IPS-20b (cell line): ENCODE data around the gene DEFB131A.
"Not testable (repeated sequence)": the region's sequence is repeated elsewhere in the genome, so short reads cannot be mapped to it uniquely, and the experiment has no call there.

Experiments used
- H3K27ac ChIP-seq: one replicate; pipeline ENCODE4 v1.5.1; 2013; ENCODE audit warnings: low read length
- H3K27me3 ChIP-seq: 2 replicates; pipeline ENCODE4 v1.6.1; 2013; ENCODE audit warnings: mild to moderate bottlenecking, low read length, inconsistent platforms; ENCODE audit not compliant: insufficient read depth
- H3K36me3 ChIP-seq: 2 replicates; pipeline ENCODE4 v1.6.1; 2013; ENCODE audit warnings: low read depth, mild to moderate bottlenecking, inconsistent platforms, low read length, moderate library complexity; ENCODE audit not compliant: insufficient read depth
- H3K4me1 ChIP-seq: 2 replicates; pipeline ENCODE4 v1.6.1; 2013; ENCODE audit warnings: mild to moderate bottlenecking, control low read depth, inconsistent platforms, low read length, moderate library complexity; ENCODE audit not compliant: insufficient read depth
- H3K4me3 ChIP-seq: 2 replicates; pipeline ENCODE4 v1.5.1; 2013; ENCODE audit warnings: mild to moderate bottlenecking, low read length, inconsistent platforms
- H3K9ac ChIP-seq: 2 replicates; pipeline ENCODE4 v1.6.1; 2013; ENCODE audit warnings: low read depth, mild to moderate bottlenecking, inconsistent platforms, low read length, moderate library complexity
- H3K9me3 ChIP-seq: 2 replicates; pipeline ENCODE4 v1.6.1; 2013; ENCODE audit warnings: mild to moderate bottlenecking, low read depth, low read length, inconsistent platforms; ENCODE audit not compliant: insufficient read depth

Gene DEFB131A

DNA sequence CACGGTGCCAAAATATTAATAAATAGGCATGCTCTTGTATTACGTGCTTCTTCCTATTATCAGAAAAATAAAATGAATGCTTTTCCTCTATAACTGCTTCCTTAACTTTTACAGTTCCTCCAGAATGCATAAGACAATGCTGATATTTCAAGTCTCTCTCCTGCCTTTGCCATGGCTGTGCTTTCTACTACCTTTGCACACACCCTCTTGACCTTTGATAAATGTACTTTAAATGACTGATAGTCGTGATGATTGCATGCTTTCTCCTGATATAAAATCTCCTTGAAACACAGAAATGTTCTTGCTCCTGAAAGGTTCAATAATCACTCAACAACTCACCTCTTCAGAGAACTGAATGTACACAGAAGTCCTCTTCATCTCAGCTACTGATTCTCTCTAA, at the start of gene DEFB131A:
TSS of gene DEFB131A (plus strand) at position 301 of the 400 bp plus-strand sequence. CDS start 120 bp downstream, outside the sequence.
- H3K27me3 ChIP-seq, H3K4me1 ChIP-seq, H3K9me3 ChIP-seq, H3K9ac ChIP-seq, H3K36me3 ChIP-seq, H3K4me3 ChIP-seq, H3K27ac ChIP-seq: not testable (repeated sequence)

- not testable (repeated sequence) for H3K27ac ChIP-seq, H3K9me3 ChIP-seq, H3K9ac ChIP-seq, H3K4me1 ChIP-seq, H3K36me3 ChIP-seq, H3K4me3 ChIP-seq, H3K27me3 ChIP-seq
Measured at GRCh38 chr4:9405774-9406173, 38.4 kb upstream of the DEFB131A start.

DNA sequence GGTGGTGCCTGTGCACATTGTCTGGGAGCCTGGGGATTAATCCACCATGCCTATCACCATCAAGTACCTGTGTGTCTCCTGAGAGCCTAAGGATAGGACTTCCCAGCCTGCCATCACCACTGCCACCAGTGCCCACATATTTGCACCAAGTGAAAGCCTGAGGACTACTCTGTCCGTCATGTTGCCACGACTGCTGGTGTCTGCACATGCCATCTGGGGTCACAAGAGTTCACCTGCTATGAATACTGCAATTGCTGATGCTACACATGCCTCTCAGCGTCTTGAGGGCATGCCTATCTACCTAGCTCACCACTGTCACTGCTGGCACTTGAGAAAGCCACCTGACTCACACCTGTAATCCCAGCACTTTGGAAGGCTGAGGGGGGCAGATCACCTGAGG, 37.7 kb upstream of the DEFB131A start:
- H3K27me3 ChIP-seq, H3K4me1 ChIP-seq, H3K9ac ChIP-seq, H3K27ac ChIP-seq, H3K4me3 ChIP-seq, H3K9me3 ChIP-seq, H3K36me3 ChIP-seq: not testable (repeated sequence)

DNA sequence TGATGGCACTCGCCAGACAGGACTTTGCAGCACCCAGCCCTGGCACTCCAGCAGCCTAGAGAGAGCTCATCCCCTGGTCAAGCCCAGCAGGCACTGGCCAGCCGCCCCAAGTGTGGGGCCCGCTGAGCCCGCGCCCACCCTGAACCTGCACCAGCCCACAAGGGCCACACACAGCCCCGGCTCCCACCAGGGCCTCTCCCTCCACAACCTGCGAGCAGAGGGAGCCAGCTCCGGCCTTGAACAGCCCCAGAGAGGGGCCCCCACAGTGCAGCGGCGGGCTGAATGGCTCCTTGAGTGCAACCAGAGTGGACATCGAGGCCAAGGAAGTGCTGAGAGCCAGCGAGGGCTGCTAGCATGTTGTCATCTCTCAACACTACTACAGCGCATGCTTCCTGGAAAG, 34.4 kb upstream of the DEFB131A start:
- H3K4me3 ChIP-seq = no peak overlapping the region
- H3K4me1 ChIP-seq = no peaks in the 10 kb centered on the region
- H3K9ac ChIP-seq = no peak overlapping the region
- peaks cover 4% of the 10 kb centered on the region; the same call in 1 of the 2 replicates for H3K9me3 ChIP-seq
- no peak overlapping the region for H3K27ac ChIP-seq
- H3K27me3 ChIP-seq = no peaks in the 10 kb centered on the region
- no peaks in the 10 kb centered on the region for H3K36me3 ChIP-seq

DNA sequence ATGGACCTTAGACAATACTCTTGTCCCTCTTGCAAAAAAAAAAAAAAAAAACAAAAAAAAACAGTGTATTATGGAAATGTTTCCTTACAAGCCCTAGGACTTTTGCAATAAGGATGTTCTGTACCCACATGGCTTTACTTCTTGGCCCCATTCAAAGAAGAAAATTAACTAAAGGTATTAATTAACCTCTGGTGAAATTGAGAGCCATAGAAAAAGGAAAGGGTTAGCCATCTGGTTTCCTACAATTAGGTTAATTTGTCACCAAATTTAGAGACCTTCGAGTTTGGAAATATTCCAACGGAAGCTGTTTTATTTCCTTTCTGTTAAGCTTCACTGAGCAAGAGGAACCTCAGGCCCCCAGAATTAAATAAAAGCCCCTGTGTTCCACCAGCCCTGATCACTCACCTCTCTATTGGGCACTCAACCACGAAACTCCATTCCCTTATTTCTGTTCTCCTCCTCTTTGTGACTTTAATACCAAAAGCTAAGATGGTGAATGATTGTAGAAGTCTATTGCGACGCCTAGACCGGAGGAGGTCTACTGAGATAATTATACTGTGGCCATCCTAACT, 22.2 kb upstream of the DEFB131A start:
- not testable (repeated sequence) for H3K27ac ChIP-seq, H3K36me3 ChIP-seq, H3K27me3 ChIP-seq, H3K9ac ChIP-seq, H3K4me3 ChIP-seq, H3K4me1 ChIP-seq, H3K9me3 ChIP-seq

GRCh38 chr4:9425916-9426315, 18.3 kb upstream of the DEFB131A start:
- not testable (repeated sequence) for H3K9me3 ChIP-seq, H3K4me3 ChIP-seq, H3K36me3 ChIP-seq, H3K9ac ChIP-seq, H3K27ac ChIP-seq, H3K4me1 ChIP-seq, H3K27me3 ChIP-seq

DNA sequence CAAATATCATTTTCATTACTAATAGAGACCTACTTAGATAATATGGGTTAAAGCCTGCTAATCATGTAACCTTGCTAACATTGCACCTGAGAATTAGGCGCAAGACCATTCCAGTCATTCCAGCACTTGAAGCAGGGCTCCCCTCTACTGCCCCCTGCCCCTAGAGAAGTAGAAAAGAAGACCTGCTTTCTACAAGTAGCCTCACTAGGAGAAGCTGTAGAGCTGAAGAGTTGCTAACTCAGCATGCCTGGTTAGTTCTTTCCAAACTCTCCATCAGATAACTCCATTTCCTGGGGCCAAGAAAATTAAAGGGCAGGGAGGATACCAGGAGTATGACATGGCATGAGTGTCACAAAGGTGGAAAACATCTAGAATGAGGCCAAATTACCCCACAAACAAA, 14.2 kb upstream of the DEFB131A start:
- H3K9me3 ChIP-seq, H3K9ac ChIP-seq, H3K27me3 ChIP-seq, H3K4me1 ChIP-seq, H3K27ac ChIP-seq, H3K4me3 ChIP-seq, H3K36me3 ChIP-seq: not testable (repeated sequence)

- H3K36me3 ChIP-seq, H3K4me1 ChIP-seq, H3K27me3 ChIP-seq, H3K9me3 ChIP-seq, H3K9ac ChIP-seq, H3K27ac ChIP-seq, H3K4me3 ChIP-seq: not testable (repeated sequence)
Measured at GRCh38 chr4:9433320-9433719, 10.9 kb upstream of the DEFB131A start.

DNA sequence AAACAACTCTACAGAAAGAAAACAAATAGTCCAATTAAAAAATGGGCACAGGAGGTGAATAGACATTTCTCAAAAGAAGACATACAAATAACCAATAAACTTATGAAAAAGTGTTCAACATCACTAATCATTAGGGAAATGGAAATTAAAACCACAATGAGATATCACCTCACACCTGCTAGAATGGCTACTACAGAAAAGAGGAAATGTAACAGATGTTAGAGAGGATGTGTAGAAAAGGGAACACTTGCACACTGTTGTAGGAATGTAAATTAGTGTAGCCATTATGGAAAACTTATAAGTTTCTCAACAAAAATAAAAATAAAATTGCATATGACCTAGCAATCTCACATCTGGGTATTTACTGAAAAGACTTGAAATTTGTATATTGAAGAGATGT, 7.5 kb upstream of the DEFB131A start:
- not testable (repeated sequence) for H3K9ac ChIP-seq, H3K36me3 ChIP-seq, H3K4me1 ChIP-seq, H3K27ac ChIP-seq, H3K9me3 ChIP-seq, H3K4me3 ChIP-seq, H3K27me3 ChIP-seq

DNA sequence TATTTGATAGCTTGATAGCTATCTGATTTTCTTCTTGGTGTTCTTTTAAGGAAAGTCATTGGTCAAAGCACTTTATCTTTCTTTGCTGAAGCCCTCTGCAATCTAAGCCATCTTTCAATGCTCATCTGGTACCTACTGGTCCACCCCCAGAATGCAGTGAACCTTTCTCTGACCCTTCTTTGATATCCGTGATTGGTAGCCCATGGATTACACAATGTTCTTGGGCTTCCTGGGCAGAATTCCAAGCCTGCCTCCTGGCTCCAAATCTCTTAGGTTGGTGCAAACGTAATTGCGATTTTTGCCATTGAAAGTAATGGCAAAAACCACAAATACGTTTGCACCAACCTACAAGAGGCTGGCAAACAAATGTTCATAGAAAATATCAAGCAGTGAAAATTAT, 1.9 kb upstream of the DEFB131A start:
- not testable (repeated sequence) for H3K27me3 ChIP-seq, H3K4me3 ChIP-seq, H3K27ac ChIP-seq, H3K9me3 ChIP-seq, H3K9ac ChIP-seq, H3K4me1 ChIP-seq, H3K36me3 ChIP-seq

DNA sequence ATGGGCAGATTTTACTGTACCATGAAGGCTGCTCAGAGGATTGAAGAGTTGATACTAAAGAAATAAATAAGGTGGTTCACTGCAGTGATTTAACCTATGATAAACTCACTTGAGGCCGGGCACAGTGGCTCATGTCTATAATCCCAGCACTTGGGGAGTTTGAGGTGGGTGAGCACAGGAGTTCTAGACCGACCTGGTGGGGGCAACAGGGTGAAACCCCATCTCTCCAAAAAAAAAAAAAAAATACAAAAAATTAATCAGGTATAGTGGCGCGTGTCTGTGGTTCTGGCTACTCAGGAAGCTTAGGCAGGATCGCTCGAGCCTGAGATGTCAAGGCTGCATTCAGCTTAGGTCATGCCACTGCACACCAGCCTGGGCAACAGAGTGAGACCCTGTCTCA, 467 bp downstream of the DEFB131A start:
- not testable (repeated sequence) for H3K27ac ChIP-seq, H3K4me3 ChIP-seq, H3K9ac ChIP-seq, H3K9me3 ChIP-seq, H3K4me1 ChIP-seq, H3K27me3 ChIP-seq, H3K36me3 ChIP-seq

- H3K4me1 ChIP-seq, H3K4me3 ChIP-seq, H3K9me3 ChIP-seq, H3K36me3 ChIP-seq, H3K27me3 ChIP-seq, H3K9ac ChIP-seq, H3K27ac ChIP-seq: not testable (repeated sequence)
Measured at GRCh38 chr4:9452251-9452650, 8.0 kb downstream of the DEFB131A start.

- H3K4me1 ChIP-seq, H3K9ac ChIP-seq, H3K9me3 ChIP-seq, H3K36me3 ChIP-seq, H3K4me3 ChIP-seq, H3K27me3 ChIP-seq, H3K27ac ChIP-seq: not testable (repeated sequence)
Measured at GRCh38 chr4:9454284-9454683, 10.1 kb downstream of the DEFB131A start.
